K562 (cell line): Measurements from ENCODE around the gene PLD1. TPM values are rescaled to one million over a fixed set of nuclear protein-coding genes. Genes with fewer than 3 reads are reported as not detected.

Experiments used
- C11orf30 ChIP-seq: fragments of 450-650 bp; IDR thresholded peaks from 2 replicates; pipeline ENCODE4 v1.6.1; 2016; ENCODE audit warnings: low read depth, mild to moderate bottlenecking
- CBX2 ChIP-seq: fragments of 200-600 bp; sonication (generic); IDR thresholded peaks from one replicate; pipeline ENCODE4 v1.6.1; 2012; ENCODE audit warnings: mild to moderate bottlenecking, low read length, inconsistent platforms; ENCODE audit not compliant: insufficient read depth, poor library complexity, severe bottlenecking
- E2F1 ChIP-seq: sonication (generic); formaldehyde crosslinking; IDR thresholded peaks from 2 replicates; pipeline ENCODE4 v1.8.1; 2023; ENCODE audit warnings: mild to moderate bottlenecking, missing genetic modification reagents, moderate library complexity
- MEIS2 ChIP-seq: fragments of 450-650 bp; IDR thresholded peaks from 2 replicates; pipeline ENCODE4 v1.6.1; 2014; ENCODE audit warnings: mild to moderate bottlenecking; ENCODE audit not compliant: partially characterized antibody
- MTF1 ChIP-seq: fragments of 250-450 bp; sonication (Bioruptor Pico); IDR thresholded peaks from 2 replicates; pipeline ENCODE4 v1.9.0; 2021; ENCODE audit warnings: moderate library complexity, mild to moderate bottlenecking, inconsistent platforms, borderline replicate concordance
- NFYB ChIP-seq: IDR thresholded peaks from 2 replicates; pipeline ENCODE4 v1.6.1; 2011; ENCODE audit warnings: mild to moderate bottlenecking, moderate library complexity; ENCODE audit not compliant: insufficient read length; ENCODE audit errors: extremely low read depth
- NR4A1 ChIP-seq, 2 experiments: fragments of 250-450 bp in 1 of 2; fragments of 450-650 bp in 1 of 2; sonication (Bioruptor Pico) in 1 of 2; IDR thresholded peaks; 2 replicates each; pipeline versions ENCODE4 v1.4.0 to v1.6.1; 2016 to 2020; ENCODE audit warnings: mild to moderate bottlenecking in 2 of 2, missing compliant biosample characterization in 1 of 2, missing genetic modification characterization in 1 of 2, moderate library complexity in 1 of 2
- PKNOX1 ChIP-seq: fragments of 450-650 bp; IDR thresholded peaks from 2 replicates; pipeline ENCODE4 v1.6.1; 2016
- SLC30A9 ChIP-seq: fragments of 250-450 bp; sonication (Bioruptor Pico); IDR thresholded peaks from 2 replicates; pipeline ENCODE4 v1.8.0; 2022; ENCODE audit warnings: mild to moderate bottlenecking, moderate library complexity
- SNAPC5 ChIP-seq: fragments of 250-450 bp; sonication (Bioruptor Pico); IDR thresholded peaks from 2 replicates; pipeline ENCODE4 v1.8.0; 2021; ENCODE audit warnings: moderate library complexity, mild to moderate bottlenecking, inconsistent platforms
- STAT5B ChIP-seq: fragments of 250-450 bp; sonication (Bioruptor Pico); IDR thresholded peaks from 2 replicates; pipeline ENCODE4 v1.8.0; 2021; ENCODE audit warnings: mild to moderate bottlenecking, inconsistent platforms
- TAL1 ChIP-seq: fragments of 450-650 bp; IDR thresholded peaks from 2 replicates; pipeline ENCODE4 v1.6.1; 2016; ENCODE audit warnings: mild to moderate bottlenecking
- USF1 ChIP-seq: sonication (generic); formaldehyde crosslinking; IDR thresholded peaks from 2 replicates; pipeline ENCODE4 v1.9.0; 2022; ENCODE audit warnings: mild to moderate bottlenecking, missing genetic modification reagents
- ZEB2 ChIP-seq: fragments of 450-650 bp; IDR thresholded peaks from 2 replicates; pipeline ENCODE4 v1.6.1; 2016
- ZNF175 ChIP-seq: fragments of 200-800 bp; sonication (Bioruptor generic); IDR thresholded peaks from 2 replicates; pipeline ENCODE4 v1.6.1; 2016; ENCODE audit warnings: low read depth, mild to moderate bottlenecking, missing genetic modification characterization, missing compliant biosample characterization
- ZNF239 ChIP-seq: fragments of 250-450 bp; sonication (Bioruptor Pico); IDR thresholded peaks from 2 replicates; pipeline ENCODE4 v1.4.0; 2020; ENCODE audit warnings: mild to moderate bottlenecking
- ZNF707 ChIP-seq: fragments of 250-450 bp; sonication (Bioruptor Pico); conservative IDR thresholded peaks from 2 replicates; pipeline ENCODE4 v1.8.0; 2022; ENCODE audit warnings: inconsistent platforms, mild to moderate bottlenecking, moderate library complexity
- polyA plus RNA-seq, 8 experiments: library from polyadenylated mRNA; depleted of rRNA in 4 of 8; stranded (reverse) in 5 of 8; unstranded in 3 of 8; fragments of >200 nt; fragmentation: Nextera tagmentation in 2 of 8; fragmentation: Illumina TruSeq in 1 of 8; extraction: Ambion mirVana in 2 of 8; extraction: Trizol in 1 of 8; gene quantifications; 2 replicates each; pipeline versions ENCODE4 v1.2.1 to v1.2.3, GENCODE V29; 2011 to 2014; ENCODE audit warnings: inconsistent platforms in 1 of 8, missing spikeins in 1 of 8
- total RNA-seq, 7 experiments: library from RNA; depleted of rRNA in 6 of 7; stranded (reverse); fragments of >200 nt in 6 of 7; fragmentation: Illumina TruSeq in 2 of 7; extraction: Trizol in 2 of 7; gene quantifications; 2 replicates each; pipeline versions ENCODE4 v1.2.1 to v1.2.3, GENCODE V29; 2011 to 2021; ENCODE audit warnings: low replicate concordance in 1 of 7

PLD1 gene
- total and polyA plus RNA-seq, 9 of the 15 experiments (the other 6 are each of a cell fraction or from before 2014, with no cell fraction given): 8.4 to 26.1 (median 18.6) TPM

- no peak for TF ChIP-seq E2F1 (CRISPR knock-in tag)
- peak; percentile 39; the same call in 1 of the 2 replicates for TF ChIP-seq PKNOX1
- no peak for TF ChIP-seq NFYB
- no peak; the same call in 1 of the 2 replicates for TF ChIP-seq TAL1
- TF ChIP-seq ZNF239: no peak
- no peak for TF ChIP-seq NR4A1 (CRISPR knock-in tag; IDR thresholded peaks at IDR 0.05)
- no peak for TF ChIP-seq NR4A1 (tag; IDR thresholded peaks at IDR 0.05)
- TF ChIP-seq ZEB2: no peak
- TF ChIP-seq CBX2: no peak
- TF ChIP-seq C11orf30: no peak
- no peak for TF ChIP-seq SNAPC5 (CRISPR knock-in tag)
- no peak for TF ChIP-seq STAT5B (CRISPR knock-in tag)
- TF ChIP-seq ZNF707 (CRISPR knock-in tag): no peak
- TF ChIP-seq USF1 (CRISPR knock-in tag): no peak
- no peak for TF ChIP-seq SLC30A9 (CRISPR knock-in tag)
- peak; percentile 45 for TF ChIP-seq MEIS2
- no peak for TF ChIP-seq MTF1 (CRISPR knock-in tag)
- no peak for TF ChIP-seq ZNF175 (CRISPR knock-in tag)
Measured at GRCh38 chr3:171556148-171556547, 254.1 kb downstream of the PLD1 start (continued).
